GM23338 (cell line): ENCODE measurements around the gene LARGE1. TPM values are rescaled to one million over a fixed set of nuclear protein-coding genes. Genes with fewer than 3 reads are reported as not detected.

Source experiments
- ATAC-seq: fragments of 200-7000 bp; cut with Tn5 transposase; 3 replicates; pipeline ENCODE4 v1.9.1; 2020
- DNase-seq: peaks from one replicate; pipeline ENCODE4 v3.0.0-alpha.2; 2015; ENCODE audit warnings: low spot score
- H2AFZ ChIP-seq: fragments of 200-600 bp; sonication (generic); 2 replicates; pipeline ENCODE4 v1.8.0; 2016; ENCODE audit warnings: antibody characterized with exemption, mild to moderate bottlenecking, moderate library complexity
- H3F3A ChIP-seq: fragments of 200-600 bp; sonication (generic); replicated peaks from 2 replicates; pipeline ENCODE4 v1.8.0; 2017; ENCODE audit warnings: antibody characterized with exemption, mixed run types, low read depth
- H3K27ac ChIP-seq: fragments of 200-600 bp; sonication (generic); 2 replicates; pipeline ENCODE4 v1.6.1; 2016; ENCODE audit warnings: low read depth
- H3K27me3 ChIP-seq: fragments of 200-600 bp; sonication (generic); 2 replicates; pipeline ENCODE4 v1.8.0; 2016; ENCODE audit warnings: mild to moderate bottlenecking, mixed run types, moderate library complexity; ENCODE audit not compliant: insufficient read depth
- H3K36me3 ChIP-seq: fragments of 200-600 bp; sonication (generic); 2 replicates; pipeline ENCODE4 v1.8.0; 2016; ENCODE audit warnings: mild to moderate bottlenecking; ENCODE audit not compliant: insufficient read depth
- H3K4me1 ChIP-seq: fragments of 200-600 bp; sonication (generic); 2 replicates; pipeline ENCODE4 v1.8.0; 2016; ENCODE audit warnings: mild to moderate bottlenecking, moderate library complexity; ENCODE audit not compliant: insufficient read depth
- H3K4me2 ChIP-seq: fragments of 200-600 bp; sonication (generic); 2 replicates; pipeline ENCODE4 v1.7.1; 2017; ENCODE audit warnings: mixed run types
- H3K4me3 ChIP-seq: fragments of 200-600 bp; sonication (generic); 2 replicates; pipeline ENCODE4 v1.6.1; 2016; ENCODE audit warnings: mixed run types
- H3K79me2 ChIP-seq: fragments of 200-600 bp; sonication (generic); replicated peaks from 2 replicates; pipeline ENCODE4 v1.8.0; 2017; ENCODE audit warnings: mild to moderate bottlenecking; ENCODE audit not compliant: insufficient read depth
- H3K9me2 ChIP-seq: fragments of 200-600 bp; sonication (generic); 2 replicates; pipeline ENCODE4 v1.8.0; 2017; ENCODE audit not compliant: insufficient read depth
- H4K20me1 ChIP-seq: fragments of 200-600 bp; sonication (generic); replicated peaks from 2 replicates; pipeline ENCODE4 v1.8.0; 2017; ENCODE audit warnings: mild to moderate bottlenecking; ENCODE audit not compliant: insufficient read depth
- H3K27ac Mint-ChIP-seq: 2 replicates; pipeline ENCODE4 v1.8.0; 2020; ENCODE audit warnings: inconsistent platforms, mild to moderate bottlenecking, moderate library complexity, mixed read lengths
- H3K27me3 Mint-ChIP-seq: 3 replicates; pipeline ENCODE4 v1.8.0; 2022; ENCODE audit warnings: low read depth, mild to moderate bottlenecking, moderate library complexity, mixed read lengths, inconsistent platforms; ENCODE audit not compliant: insufficient read depth, poor library complexity
- H3K36me3 Mint-ChIP-seq: 3 replicates; pipeline ENCODE4 v1.8.0; 2021; ENCODE audit warnings: low read depth, mild to moderate bottlenecking, inconsistent platforms, moderate library complexity, mixed read lengths
- H3K4me1 Mint-ChIP-seq: 3 replicates; pipeline ENCODE4 v1.8.0; 2020; ENCODE audit warnings: mild to moderate bottlenecking, inconsistent platforms, mixed read lengths
- H3K4me3 Mint-ChIP-seq: 3 replicates; pipeline ENCODE4 v1.8.0; 2021; ENCODE audit warnings: moderate library complexity, mild to moderate bottlenecking, inconsistent platforms, mixed read lengths
- H3K9me3 Mint-ChIP-seq: 3 replicates; pipeline ENCODE4 v1.8.0; 2020; ENCODE audit warnings: moderate library complexity, mild to moderate bottlenecking, inconsistent platforms, mixed read lengths
- CTCF ChIP-seq, 2 experiments: fragments of 200-600 bp in 1 of 2; sonication (generic) in 1 of 2; conservative IDR thresholded peaks; 2 replicates each; pipeline versions ENCODE4 v1.5.1 to v1.6.1; 2016 to 2017; ENCODE audit warnings: antibody characterized with exemption in 2 of 2, low read depth in 2 of 2, mild to moderate bottlenecking in 2 of 2, moderate library complexity in 1 of 2
- ETS1 ChIP-seq: IDR thresholded peaks from 2 replicates; pipeline ENCODE4 v1.6.1; 2016; ENCODE audit warnings: antibody characterized with exemption
- NANOG ChIP-seq: IDR thresholded peaks from 2 replicates; pipeline ENCODE4 v1.6.1; 2016; ENCODE audit warnings: antibody characterized with exemption, borderline replicate concordance
- POLR2AphosphoS5 ChIP-seq: IDR thresholded peaks from 2 replicates; pipeline ENCODE4 v1.6.1; 2016; ENCODE audit warnings: antibody characterized with exemption, low read depth
- REST ChIP-seq: IDR thresholded peaks from one replicate; pipeline ENCODE4 v1.6.1; 2018; ENCODE audit warnings: antibody characterized with exemption; ENCODE audit not compliant: unreplicated experiment
- ZNF331 ChIP-seq: fragments of 250-450 bp; sonication (Bioruptor Pico); IDR thresholded peaks from 2 replicates; pipeline ENCODE4 v1.5.0; 2020; ENCODE audit warnings: low read depth, mild to moderate bottlenecking, moderate library complexity
- ZNF462 ChIP-seq: fragments of 250-450 bp; sonication (Bioruptor Pico); IDR thresholded peaks from 2 replicates; pipeline ENCODE4 v1.5.0; 2020; ENCODE audit warnings: mild to moderate bottlenecking, moderate library complexity
- polyA plus RNA-seq: library from polyadenylated mRNA; unstranded; fragments of >200 nt; fragmentation: Nextera tagmentation; extraction: Ambion mirVana; gene quantifications from 2 replicates; pipeline ENCODE4 v1.2.1, GENCODE V29; 2016
- total RNA-seq: library from RNA; depleted of rRNA; stranded (reverse); fragments of >200 nt; shearing (Covaris generic); gene quantifications from 2 replicates; pipeline ENCODE4 v1.2.3, GENCODE V29; 2014

Gene LARGE1
- total and polyA plus RNA-seq, 2 experiments from 2014 or later: 12.8 to 75.6 TPM

- TF ChIP-seq REST (no peak), POLR2AphosphoS5 (no peak), NANOG (no peak), CTCF (conservative IDR thresholded peaks at IDR 0.05; ENCODE audit: low read depth in 2 of 2) (no peak)
These were observed 534.7 kb downstream of the LARGE1 start (continued) for GRCh38 chr22:33385611-33386010.

GRCh38 chr22:33382436-33382835 is 537.8 kb downstream of the LARGE1 start:
- H3K36me3 Mint-ChIP-seq: peaks cover 66% of the 10 kb centered on the region
- H4K20me1 ChIP-seq: no peaks in the 10 kb centered on the region
- H3K4me2 ChIP-seq: no peak overlapping the region
- peaks cover 18% of the 10 kb centered on the region for H3K36me3 ChIP-seq
- H3K4me1 ChIP-seq: no peaks in the 10 kb centered on the region
- no peak overlapping the region for H3K4me3 Mint-ChIP-seq
- H3F3A ChIP-seq: no peaks in the 10 kb centered on the region
- H3K4me1 Mint-ChIP-seq: no peaks in the 10 kb centered on the region
- ATAC-seq (no peak), DNase-seq (no peak)
- H3K79me2 ChIP-seq: no peaks in the 10 kb centered on the region
- no peak overlapping the region for H2AFZ ChIP-seq
- H3K27ac ChIP-seq: no peak overlapping the region
- no peaks in the 10 kb centered on the region for H3K27me3 Mint-ChIP-seq
- no peaks in the 10 kb centered on the region for H3K9me2 ChIP-seq
- H3K27me3 ChIP-seq: no peaks in the 10 kb centered on the region
- no peak overlapping the region for H3K27ac Mint-ChIP-seq
- TF ChIP-seq ZNF331 (no peak), ETS1 (no peak), REST (no peak), NANOG (no peak), ZNF462 (CRISPR knock-in tag) (no peak)
- H3K9me3 Mint-ChIP-seq: peaks cover 25% of the 10 kb centered on the region
- H3K4me3 ChIP-seq: no peak overlapping the region
